ENCODE results near the gene RALA. TPM values are rescaled to one million over a fixed set of nuclear protein-coding genes. Genes with fewer than 3 reads are reported as not detected.

The RALA gene
- total and polyA plus RNA-seq, 10 of the 15 experiments (the other 5 are each of a cell fraction or from before 2014, with no cell fraction given), result 7.5 to 53.3 (median 23.1) TPM

DNA sequence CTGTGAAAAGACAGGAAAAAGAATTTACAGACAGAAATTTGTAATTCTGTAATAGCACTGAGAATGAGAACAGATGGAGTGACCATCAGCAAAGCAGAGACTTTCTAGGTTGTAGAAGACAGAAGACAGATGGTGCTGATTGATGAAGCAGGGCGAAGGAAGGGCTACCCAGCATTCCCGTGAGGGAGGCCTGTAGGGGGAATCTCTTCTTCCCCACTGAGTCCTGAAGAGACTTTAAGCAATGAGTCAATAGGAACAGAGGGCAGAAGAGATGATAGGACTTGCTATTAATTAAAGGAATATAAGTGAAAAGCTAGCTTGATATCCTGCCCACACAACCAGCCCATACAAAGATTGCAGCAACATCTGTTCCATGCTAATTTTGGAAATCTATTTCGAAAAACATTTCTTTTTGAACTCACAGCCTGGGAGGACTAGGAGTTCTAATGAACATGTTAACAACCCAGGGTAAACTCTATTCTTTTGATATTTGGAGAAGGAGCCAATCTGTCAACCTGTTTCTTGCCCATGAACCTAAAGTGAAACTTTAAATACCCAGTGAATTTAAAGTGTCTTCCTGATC lies 44.1 kb downstream of the RALA start:
- no peak overlapping the region for H3K27ac ChIP-seq (ENCODE audit: control insufficient read depth, insufficient read depth)
- intact Hi-C loops (cut with micrococcal nuclease; ENCODE audit: unreplicated experiment), result no loop called here
- 100% methylated on average over 3 of the region's 3 CpGs for WGBS (ENCODE audit: insufficient coverage, insufficient replicate concordance, low lambda C conversion rate, missing lambda C conversion rate)
- H3K9me3 ChIP-seq (replicated peaks; ENCODE audit: control insufficient read depth, insufficient read depth, low read length), result no peaks in the 10 kb centered on the region; the same call in 2 of the 3 replicates
- H3K4me2 ChIP-seq (ENCODE audit: control insufficient read depth, insufficient read depth), result no peak overlapping the region
- no peak overlapping the region for H3K4me3 ChIP-seq
- DNase-seq (ENCODE audit: low read depth, low spot score), result no peak
- ChIA-PET RAD21 (ENCODE audit: unreplicated experiment) (no interaction called here), CTCF (no interaction called here), POLR2A (interaction anchor here (1.4 kb wide), 1 partner anchor 43 kb away, joined by 3 read pairs; no protein-coding TSS in a partner anchor), SMC1A (ENCODE audit: uncharacterized antibody, unreplicated experiment) (interaction anchor here (1.5 kb wide), 1 partner anchor 36 kb away, joined by 3 read pairs; no protein-coding TSS in a partner anchor)
- no peak for FAIRE-seq
- no peak overlapping the region for H2AFZ ChIP-seq (ENCODE audit: control insufficient read depth, low read depth, low read length)
- no peaks in the 10 kb centered on the region for H3K36me3 ChIP-seq (ENCODE audit: control insufficient read depth in 2 of 2, insufficient read depth in 2 of 2, low read length in 1 of 2)
- 0 out of 2 replicates have a peak, but pooled peaks cover 4% of the 10 kb centered on the region for H3K4me1 ChIP-seq (ENCODE audit: control insufficient read depth, insufficient read depth, low read length)
- no peaks in the 10 kb centered on the region for H4K20me1 ChIP-seq (ENCODE audit: control insufficient read depth, insufficient read depth)
- H3K27me3 ChIP-seq (replicated peaks in 1 of 2; ENCODE audit: control insufficient read depth in 2 of 2, insufficient read depth in 2 of 2, low read length in 1 of 2), result no peaks in the 10 kb centered on the region
- ATAC-seq, result no peak
- in situ Hi-C loops (cut with MboI), result no loop called here
- no peaks in the 10 kb centered on the region for H3K79me2 ChIP-seq (ENCODE audit: control insufficient read depth, insufficient read depth, low read length)
- BruUV-seq (replicated peaks), result no TSS peak
- H3K9ac ChIP-seq (ENCODE audit: control insufficient read depth, insufficient read depth, low read length), result no peak overlapping the region
- TF ChIP-seq, protein P1, sequence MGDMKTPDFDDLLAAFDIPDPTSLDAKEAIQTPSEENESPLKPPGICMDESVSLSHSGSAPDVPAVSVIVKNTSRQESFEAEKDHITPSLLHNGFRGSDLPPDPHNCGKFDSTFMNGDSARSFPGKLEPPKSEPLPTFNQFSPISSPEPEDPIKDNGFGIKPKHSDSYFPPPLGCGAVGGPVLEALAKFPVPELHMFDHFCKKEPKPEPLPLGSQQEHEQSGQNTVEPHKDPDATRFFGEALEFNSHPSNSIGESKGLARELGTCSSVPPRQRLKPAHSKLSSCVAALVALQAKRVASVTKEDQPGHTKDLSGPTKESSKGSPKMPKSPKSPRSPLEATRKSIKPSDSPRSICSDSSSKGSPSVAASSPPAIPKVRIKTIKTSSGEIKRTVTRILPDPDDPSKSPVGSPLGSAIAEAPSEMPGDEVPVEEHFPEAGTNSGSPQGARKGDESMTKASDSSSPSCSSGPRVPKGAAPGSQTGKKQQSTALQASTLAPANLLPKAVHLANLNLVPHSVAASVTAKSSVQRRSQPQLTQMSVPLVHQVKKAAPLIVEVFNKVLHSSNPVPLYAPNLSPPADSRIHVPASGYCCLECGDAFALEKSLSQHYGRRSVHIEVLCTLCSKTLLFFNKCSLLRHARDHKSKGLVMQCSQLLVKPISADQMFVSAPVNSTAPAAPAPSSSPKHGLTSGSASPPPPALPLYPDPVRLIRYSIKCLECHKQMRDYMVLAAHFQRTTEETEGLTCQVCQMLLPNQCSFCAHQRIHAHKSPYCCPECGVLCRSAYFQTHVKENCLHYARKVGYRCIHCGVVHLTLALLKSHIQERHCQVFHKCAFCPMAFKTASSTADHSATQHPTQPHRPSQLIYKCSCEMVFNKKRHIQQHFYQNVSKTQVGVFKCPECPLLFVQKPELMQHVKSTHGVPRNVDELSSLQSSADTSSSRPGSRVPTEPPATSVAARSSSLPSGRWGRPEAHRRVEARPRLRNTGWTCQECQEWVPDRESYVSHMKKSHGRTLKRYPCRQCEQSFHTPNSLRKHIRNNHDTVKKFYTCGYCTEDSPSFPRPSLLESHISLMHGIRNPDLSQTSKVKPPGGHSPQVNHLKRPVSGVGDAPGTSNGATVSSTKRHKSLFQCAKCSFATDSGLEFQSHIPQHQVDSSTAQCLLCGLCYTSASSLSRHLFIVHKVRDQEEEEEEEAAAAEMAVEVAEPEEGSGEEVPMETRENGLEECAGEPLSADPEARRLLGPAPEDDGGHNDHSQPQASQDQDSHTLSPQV (IDR thresholded peaks at IDR 0.05), result no peak
- TF ChIP-seq YY1 (IDR thresholded peaks at IDR 0.05; ENCODE audit: low read depth, low read length), result no peak
- no peak for TF ChIP-seq MXI1 (IDR thresholded peaks at IDR 0.05; ENCODE audit: low read depth, low read length)
- TF ChIP-seq CBX5 (IDR thresholded peaks at IDR 0.05; ENCODE audit: low read depth), result no peak
- TF ChIP-seq EGR1 (IDR thresholded peaks at IDR 0.05; ENCODE audit: borderline replicate concordance in 1 of 2, low read depth in 2 of 2, low read length in 2 of 2), result no peak
- no peak for TF ChIP-seq SMARCA5 (IDR thresholded peaks at IDR 0.05)
- TF ChIP-seq POLR2AphosphoS5 (IDR thresholded peaks at IDR 0.05; ENCODE audit: low read length), result no peak
- no peak for TF ChIP-seq SUPT20H (IDR thresholded peaks at IDR 0.05; ENCODE audit: borderline replicate concordance, control insufficient read depth, low read depth, low read length)
- TF ChIP-seq ATF3 (IDR thresholded peaks at IDR 0.05; ENCODE audit: borderline replicate concordance, extremely low read depth, low read depth, low read length), result no peak
- no peak for TF ChIP-seq ZSCAN29 (IDR thresholded peaks at IDR 0.05)
- no peak for TF ChIP-seq NBN (IDR thresholded peaks at IDR 0.05)
- no peak for TF ChIP-seq IKZF1 (conservative IDR thresholded peaks at IDR 0.05)
- TF ChIP-seq, protein P2, sequence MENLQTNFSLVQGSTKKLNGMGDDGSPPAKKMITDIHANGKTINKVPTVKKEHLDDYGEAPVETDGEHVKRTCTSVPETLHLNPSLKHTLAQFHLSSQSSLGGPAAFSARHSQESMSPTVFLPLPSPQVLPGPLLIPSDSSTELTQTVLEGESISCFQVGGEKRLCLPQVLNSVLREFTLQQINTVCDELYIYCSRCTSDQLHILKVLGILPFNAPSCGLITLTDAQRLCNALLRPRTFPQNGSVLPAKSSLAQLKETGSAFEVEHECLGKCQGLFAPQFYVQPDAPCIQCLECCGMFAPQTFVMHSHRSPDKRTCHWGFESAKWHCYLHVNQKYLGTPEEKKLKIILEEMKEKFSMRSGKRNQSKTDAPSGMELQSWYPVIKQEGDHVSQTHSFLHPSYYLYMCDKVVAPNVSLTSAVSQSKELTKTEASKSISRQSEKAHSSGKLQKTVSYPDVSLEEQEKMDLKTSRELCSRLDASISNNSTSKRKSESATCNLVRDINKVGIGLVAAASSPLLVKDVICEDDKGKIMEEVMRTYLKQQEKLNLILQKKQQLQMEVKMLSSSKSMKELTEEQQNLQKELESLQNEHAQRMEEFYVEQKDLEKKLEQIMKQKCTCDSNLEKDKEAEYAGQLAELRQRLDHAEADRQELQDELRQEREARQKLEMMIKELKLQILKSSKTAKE (IDR thresholded peaks at IDR 0.05; ENCODE audit: low read depth, poor library complexity, severe bottlenecking), result no peak
- TF ChIP-seq HCFC1 (IDR thresholded peaks at IDR 0.05; ENCODE audit: low read length), result no peak
- TF ChIP-seq EP300 (IDR thresholded peaks at IDR 0.05; ENCODE audit: borderline replicate concordance in 1 of 2, control insufficient read depth in 1 of 2, low read depth in 2 of 2, low read length in 2 of 2), result no peak
- TF ChIP-seq ASH2L (IDR thresholded peaks at IDR 0.05; ENCODE audit: borderline replicate concordance, low read depth), result no peak
- TF ChIP-seq RFX5 (IDR thresholded peaks at IDR 0.05; ENCODE audit: low read depth, low read length), result no peak
